Gastrocnemius medialis (tissue), 4 donors: Measurements from ENCODE around the gene IFT88.

Experiments
- CTCF ChIP-seq, 5 experiments: fragments of 450-650 bp in 3 of 5; fragments of 200-600 bp in 2 of 5; sonication (generic) in 2 of 5; IDR thresholded peaks in 4 of 5; conservative IDR thresholded peaks in 1 of 5; 1 replicate in 4 of 5; 2 replicates in 1 of 5; pipeline ENCODE4 v1.5.1; 2016 to 2019; ENCODE audit warnings: antibody characterized with exemption in 5 of 5, mild to moderate bottlenecking in 3 of 5, moderate library complexity in 3 of 5
- POLR2A ChIP-seq, 2 donors: fragments of 450-650 bp; IDR thresholded peaks; one replicate each; pipeline ENCODE4 v1.6.1; 2017; ENCODE audit warnings: antibody characterized with exemption in 2 of 2, mild to moderate bottlenecking in 2 of 2, moderate library complexity in 2 of 2

DNA sequence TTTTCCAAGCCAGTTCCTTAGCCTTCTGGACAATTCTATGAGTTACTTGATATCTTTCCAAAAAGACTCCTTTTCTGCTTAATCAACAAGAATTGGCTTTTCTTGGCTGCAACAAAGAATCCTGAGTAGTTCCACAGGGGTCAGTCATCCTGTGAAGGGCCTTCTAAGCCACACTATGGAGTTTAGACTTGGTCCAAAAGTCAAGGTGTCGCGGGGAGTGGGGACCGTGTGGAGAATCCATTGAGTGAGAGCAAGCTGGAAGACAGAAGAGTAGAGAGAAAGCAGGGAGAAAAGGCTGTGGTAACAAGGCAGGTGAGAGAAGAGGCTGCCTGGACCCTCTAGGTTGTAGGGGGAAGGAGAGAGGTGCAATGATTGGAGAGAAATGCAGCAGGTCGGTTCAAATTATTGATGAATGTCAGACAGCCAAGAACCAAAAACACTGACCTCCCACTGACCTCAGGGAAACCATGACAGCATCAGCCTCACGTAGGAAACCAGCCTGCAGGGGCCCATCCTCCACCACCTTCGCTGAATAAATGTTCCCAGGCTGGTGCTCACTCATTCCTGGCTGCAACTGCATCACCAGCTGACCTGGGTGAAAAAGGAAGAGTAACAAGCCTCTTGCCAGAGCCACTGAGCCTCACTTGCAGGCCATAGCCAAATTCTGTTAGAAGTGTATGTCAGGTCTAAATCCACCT is 7.1 kb upstream of the IFT88 start:
- no peak for TF ChIP-seq POLR2A (IDR thresholded peaks at IDR 0.05)
- no peak for TF ChIP-seq CTCF (IDR thresholded peaks at IDR 0.05 in 4 of 5, conservative IDR thresholded peaks at IDR 0.05 in 1 of 5)
